Measurements from ENCODE around the gene AKR1C1. TPM values are rescaled to one million over a fixed set of nuclear protein-coding genes. Genes with fewer than 3 reads are reported as not detected.
A peak's percentile ranks its signal among the peaks of the same experiment; 100 is the strongest.
"Not testable (repeated sequence)": the region's sequence is repeated elsewhere in the genome, so short reads cannot be mapped to it uniquely, and the experiment has no call there.

AKR1C1 gene
- total and polyA plus RNA-seq, 2 donors (not counting 3 experiments of a cell fraction or from before 2014, with no cell fraction given), result 1.5 to 5.5 TPM

DNA sequence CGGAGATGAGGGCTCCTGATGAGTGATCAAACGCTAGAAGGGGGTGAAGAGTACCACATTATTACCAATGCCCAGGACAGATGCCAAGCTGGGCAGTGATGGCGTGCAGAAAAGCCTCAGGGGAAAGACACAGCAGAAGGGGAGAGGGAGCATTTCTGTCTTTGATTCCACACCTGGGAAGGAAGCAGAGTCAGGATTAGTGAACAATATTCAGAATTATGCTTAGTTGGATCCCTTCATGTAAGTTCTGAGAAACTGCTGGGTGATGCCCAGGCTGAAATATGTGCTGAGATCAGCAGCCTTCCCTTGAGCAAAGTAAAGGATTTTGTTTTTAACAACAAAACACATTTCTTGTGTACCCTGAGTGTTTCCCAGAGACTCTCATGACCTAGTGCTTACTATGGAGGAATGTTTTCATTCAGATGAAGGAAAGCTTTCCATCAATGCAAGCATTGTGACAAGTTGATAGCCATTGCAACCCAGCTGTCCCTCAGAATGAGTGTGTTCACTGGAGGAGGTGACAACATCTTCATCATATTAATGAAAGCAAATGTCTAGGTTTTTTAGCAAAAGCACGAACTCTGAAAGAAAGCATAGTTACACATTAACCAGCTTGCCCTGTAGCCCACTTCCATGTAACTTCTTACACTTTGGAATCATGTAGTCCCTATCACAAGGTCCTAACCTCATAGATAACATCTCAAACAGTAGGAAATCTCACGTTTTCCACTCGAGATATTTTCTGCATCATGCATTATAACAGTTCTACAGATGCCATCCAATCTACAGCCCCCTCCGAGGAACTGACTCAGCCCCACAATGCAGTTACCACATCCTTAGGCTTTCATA lies 23.8 kb upstream of the AKR1C1 start:
- H3K4me1 ChIP-seq (ENCODE audit: control insufficient read depth, extremely low read depth, insufficient read depth, low read length), result peaks cover 20% of the 10 kb centered on the region
- no peak overlapping the region for H3K27ac ChIP-seq (ENCODE audit: insufficient read depth, low read depth, low read length)
- BruUV-seq (replicated peaks), result no TSS peak
- H3K79me2 ChIP-seq (ENCODE audit: control insufficient read depth, insufficient read depth, low read length), result no peaks in the 10 kb centered on the region
- dilution Hi-C loops (cut with MboI; ENCODE audit: extremely low pct_ligation_motif_present, low sequenced_read_pairs), result no loop called here
- FAIRE-seq, result no peak
- DNase-seq (ENCODE audit: low read depth, low spot score), result no peak
- no peaks in the 10 kb centered on the region for H3K9me1 ChIP-seq (replicated peaks; ENCODE audit: control insufficient read depth, extremely low read depth, insufficient read depth, low read length)
- no peaks in the 10 kb centered on the region for H4K20me1 ChIP-seq (replicated peaks; ENCODE audit: control insufficient read depth, extremely low read depth, insufficient read depth, low read length)
- ChIA-PET CTCF (interaction anchor here (0.6 kb wide), 1 partner anchor 42 kb away, joined by 3 read pairs; no protein-coding TSS in a partner anchor), POLR2A (interaction anchor here (0.6 kb wide), 1 partner anchor 142 kb away, joined by 3 read pairs; no protein-coding TSS in a partner anchor)
- H3K36me3 ChIP-seq (ENCODE audit: control insufficient read depth in 2 of 2, extremely low read depth in 1 of 2, insufficient read depth in 2 of 2, low read length in 2 of 2), result no peaks in the 10 kb centered on the region
- H3K9me3 ChIP-seq (replicated peaks; ENCODE audit: control insufficient read depth, insufficient read depth, low read length), result no peaks in the 10 kb centered on the region
- TF ChIP-seq GATA2 (IDR thresholded peaks at IDR 0.05; ENCODE audit: insufficient read depth, insufficient read length, low read depth, low read length), result peak; percentile 54
- TF ChIP-seq MYC (IDR thresholded peaks at IDR 0.05; ENCODE audit: low read depth, low read length), result no peak
- intact Hi-C loops (cut with micrococcal nuclease), result loop anchor here (2.0 kb wide), 1 partner anchor 91 kb away; no protein-coding TSS in a partner anchor
- H3K4me3 ChIP-seq (replicated peaks in 1 of 3; ENCODE audit: insufficient read depth in 1 of 3, low read depth in 1 of 3, low read length in 3 of 3), result no peak overlapping the region
- peak overlapping the region; percentile 44 for H2AFZ ChIP-seq (ENCODE audit: low read depth, low read length)
- no peaks in the 10 kb centered on the region for H3K27me3 ChIP-seq (ENCODE audit: control insufficient read depth in 2 of 2, insufficient read depth in 2 of 2, low read length in 2 of 2)
- no peak overlapping the region for H3K9ac ChIP-seq (replicated peaks; ENCODE audit: extremely low read depth, insufficient read depth, low read length)
- H3K4me2 ChIP-seq (ENCODE audit: insufficient read depth, low read length), result no peak overlapping the region

DNA sequence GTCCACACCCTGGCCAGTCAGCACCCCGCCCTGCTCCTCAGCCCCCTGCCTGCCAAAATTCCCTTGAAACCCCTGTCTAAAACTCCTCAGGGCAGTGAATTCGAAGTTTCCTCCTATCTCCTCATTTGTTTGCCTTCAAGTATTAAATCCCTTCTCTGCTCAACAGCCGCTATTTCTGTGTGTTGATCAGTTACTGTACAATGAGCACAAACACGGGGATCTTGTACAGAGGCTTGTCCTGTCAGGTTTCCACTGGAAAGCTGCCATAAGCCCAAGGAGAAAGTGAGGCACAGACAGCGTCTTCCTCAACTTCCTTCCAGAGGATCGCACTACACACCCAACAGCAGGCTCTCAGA lies 23.2 kb upstream of the AKR1C1 start:
- H3K79me2 ChIP-seq (ENCODE audit: control insufficient read depth, insufficient read depth, low read length); H3K27me3 ChIP-seq (ENCODE audit: control insufficient read depth in 2 of 2, insufficient read depth in 2 of 2, low read length in 2 of 2); H3K9me1 ChIP-seq (replicated peaks; ENCODE audit: control insufficient read depth, extremely low read depth, insufficient read depth, low read length); CTCF ChIA-PET; BruUV-seq (replicated peaks); H3K27ac ChIP-seq (ENCODE audit: insufficient read depth, low read depth, low read length); H3K4me3 ChIP-seq (replicated peaks in 1 of 3; ENCODE audit: insufficient read depth in 1 of 3, low read depth in 1 of 3, low read length in 3 of 3); H4K20me1 ChIP-seq (replicated peaks; ENCODE audit: control insufficient read depth, extremely low read depth, insufficient read depth, low read length); H3K36me3 ChIP-seq (ENCODE audit: control insufficient read depth in 2 of 2, extremely low read depth in 1 of 2, insufficient read depth in 2 of 2, low read length in 2 of 2); FAIRE-seq; H3K9me3 ChIP-seq (replicated peaks; ENCODE audit: control insufficient read depth, insufficient read depth, low read length); H3K4me2 ChIP-seq (ENCODE audit: insufficient read depth, low read length); dilution Hi-C loops (cut with MboI; ENCODE audit: extremely low pct_ligation_motif_present, low sequenced_read_pairs); H3K9ac ChIP-seq (replicated peaks; ENCODE audit: extremely low read depth, insufficient read depth, low read length); POLR2A ChIA-PET; DNase-seq (ENCODE audit: low read depth, low spot score): not testable (repeated sequence)
- intact Hi-C loops (cut with micrococcal nuclease), result loop anchor here (2.0 kb wide), 1 partner anchor 91 kb away; no protein-coding TSS in a partner anchor
- peak overlapping the region; percentile 44 for H2AFZ ChIP-seq (ENCODE audit: low read depth, low read length)
- peaks cover 20% of the 10 kb centered on the region for H3K4me1 ChIP-seq (ENCODE audit: control insufficient read depth, extremely low read depth, insufficient read depth, low read length)

DNA sequence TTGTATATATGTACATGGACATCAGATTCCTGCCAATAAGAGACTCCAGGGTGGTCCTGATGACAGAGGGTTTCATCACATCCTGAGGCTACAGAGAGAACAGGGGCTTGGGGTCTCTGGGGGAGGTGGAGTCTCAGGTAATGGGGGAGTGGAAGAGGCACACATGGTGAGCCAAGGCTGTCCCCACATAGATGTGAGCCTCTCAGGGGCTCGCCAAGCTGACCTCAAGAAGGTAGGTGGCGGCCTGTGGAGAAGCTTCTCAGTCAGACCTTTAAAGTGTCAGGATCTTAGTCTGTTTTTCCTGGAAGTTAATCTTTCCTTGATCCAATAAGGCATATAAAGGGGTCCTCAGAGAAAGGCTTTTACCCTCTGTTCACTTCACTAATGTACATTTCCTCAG lies 22.3 kb upstream of the AKR1C1 start:
- H3K9ac ChIP-seq (replicated peaks; ENCODE audit: extremely low read depth, insufficient read depth, low read length); CTCF ChIA-PET; H2AFZ ChIP-seq (ENCODE audit: low read depth, low read length); DNase-seq (ENCODE audit: low read depth, low spot score); H3K4me2 ChIP-seq (ENCODE audit: insufficient read depth, low read length); dilution Hi-C loops (cut with MboI; ENCODE audit: extremely low pct_ligation_motif_present, low sequenced_read_pairs); POLR2A ChIA-PET; BruUV-seq (replicated peaks); H4K20me1 ChIP-seq (replicated peaks; ENCODE audit: control insufficient read depth, extremely low read depth, insufficient read depth, low read length); H3K4me3 ChIP-seq (replicated peaks in 1 of 3; ENCODE audit: insufficient read depth in 1 of 3, low read depth in 1 of 3, low read length in 3 of 3); H3K9me3 ChIP-seq (replicated peaks; ENCODE audit: control insufficient read depth, insufficient read depth, low read length); H3K79me2 ChIP-seq (ENCODE audit: control insufficient read depth, insufficient read depth, low read length); H3K9me1 ChIP-seq (replicated peaks; ENCODE audit: control insufficient read depth, extremely low read depth, insufficient read depth, low read length); H3K36me3 ChIP-seq (ENCODE audit: control insufficient read depth in 2 of 2, extremely low read depth in 1 of 2, insufficient read depth in 2 of 2, low read length in 2 of 2); FAIRE-seq; H3K27me3 ChIP-seq (ENCODE audit: control insufficient read depth in 2 of 2, insufficient read depth in 2 of 2, low read length in 2 of 2): not testable (repeated sequence)
- intact Hi-C loops (cut with micrococcal nuclease), result loop anchor here (2.0 kb wide), 1 partner anchor 92 kb away; no protein-coding TSS in a partner anchor
- peaks cover 20% of the 10 kb centered on the region for H3K4me1 ChIP-seq (ENCODE audit: control insufficient read depth, extremely low read depth, insufficient read depth, low read length)
- H3K27ac ChIP-seq (ENCODE audit: insufficient read depth, low read depth, low read length), result peak overlapping the region; percentile 87
